Peyer's patch (tissue), 4 donors: ENCODE data around the gene ADAMTS16. TPM values are rescaled to one million over a fixed set of nuclear protein-coding genes. Genes with fewer than 3 reads are reported as not detected.

ENCODE experiments used
- DNase-seq, 3 donors: peaks; one replicate each; pipeline ENCODE4 v3.0.0-alpha.2; 2017 to 2019
- H3K27ac ChIP-seq, 4 donors: fragments of 200-600 bp; sonication (generic); one replicate each; pipeline ENCODE4 v1.5.1; 2016 to 2019
- H3K27me3 ChIP-seq, 2 donors: fragments of 200-600 bp; sonication (generic); one replicate each; pipeline ENCODE4 v1.5.1; 2019
- H3K36me3 ChIP-seq, 3 donors: fragments of 200-600 bp; sonication (generic); one replicate each; pipeline ENCODE4 v1.5.1; 2016 to 2019
- H3K4me1 ChIP-seq, 4 donors: fragments of 200-600 bp; sonication (generic); one replicate each; pipeline ENCODE4 v1.5.1; 2016 to 2019
- H3K4me3 ChIP-seq, 4 donors: fragments of 200-600 bp; sonication (generic); 1 replicate in 3 of 4; 2 replicates in 1 of 4; pipeline ENCODE4 v1.5.1; 2016 to 2019; ENCODE audit warnings: mild to moderate bottlenecking in 1 of 4
- H3K9me3 ChIP-seq, 4 donors: fragments of 200-600 bp; sonication (generic); one replicate each; pipeline ENCODE4 v1.5.1; 2016 to 2019; ENCODE audit warnings: mild to moderate bottlenecking in 1 of 4
- CTCF ChIP-seq, 6 experiments: fragments of 450-650 bp in 4 of 6; fragments of 200-600 bp in 2 of 6; sonication (generic) in 1 of 6; IDR thresholded peaks; one replicate each; pipeline ENCODE4 v1.5.1; 2017 to 2019; ENCODE audit warnings: antibody characterized with exemption in 6 of 6, mild to moderate bottlenecking in 3 of 6, moderate library complexity in 1 of 6
- POLR2A ChIP-seq, 2 donors: fragments of 450-650 bp; IDR thresholded peaks; one replicate each; pipeline ENCODE4 v1.5.1; 2017; ENCODE audit warnings: antibody characterized with exemption in 2 of 2, mild to moderate bottlenecking in 2 of 2, moderate library complexity in 2 of 2
- total RNA-seq, 4 donors: library from RNA; depleted of rRNA; stranded (reverse); fragments of >200 nt; gene quantifications; one replicate each; pipeline ENCODE4 v1.1.0, GENCODE V29; 2016

ADAMTS16 gene
- total RNA-seq, 4 donors from 2014 or later = 1.7 TPM; not detected in 3

- TF ChIP-seq CTCF (IDR thresholded peaks at IDR 0.05) (no peak), POLR2A (IDR thresholded peaks at IDR 0.05) (no peak)
- H3K9me3 ChIP-seq = peaks cover 0 to 4% (median 0%) of the 10 kb centered on the region in 4 donors
- H3K36me3 ChIP-seq = no peaks in the 10 kb centered on the region
- no peak overlapping the region for H3K27ac ChIP-seq
- H3K4me1 ChIP-seq = no peaks in the 10 kb centered on the region
- no peak for DNase-seq
- H3K4me3 ChIP-seq = no peak overlapping the region
- H3K27me3 ChIP-seq = no peaks in the 10 kb centered on the region
Measured at GRCh38 chr5:5302201-5302600, 162.1 kb downstream of the ADAMTS16 start.

- TF ChIP-seq POLR2A (IDR thresholded peaks at IDR 0.05) (no peak), CTCF (IDR thresholded peaks at IDR 0.05) (no peak)
- Histone ChIP-seq H3K9me3 (peaks cover 0 to 4% (median 0%) of the 10 kb centered on the region in 4 donors), H3K27me3 (no peaks in the 10 kb centered on the region), H3K36me3 (no peaks in the 10 kb centered on the region), H3K27ac (no peak overlapping the region), H3K4me3 (no peak overlapping the region), H3K4me1 (no peaks in the 10 kb centered on the region)
- DNase-seq = no peak
Measured at GRCh38 chr5:5303242-5303641, 163.1 kb downstream of the ADAMTS16 start.

GRCh38 chr5:5304361-5305020, 164.4 kb downstream of the ADAMTS16 start:
- no peak overlapping the region for H3K27ac ChIP-seq
- no peak for TF ChIP-seq POLR2A (IDR thresholded peaks at IDR 0.05)
- no peak for TF ChIP-seq CTCF (IDR thresholded peaks at IDR 0.05)
- H3K9me3 ChIP-seq = peaks cover 0 to 4% (median 0%) of the 10 kb centered on the region in 4 donors
- no peak overlapping the region for H3K4me3 ChIP-seq
- no peaks in the 10 kb centered on the region for H3K4me1 ChIP-seq
- no peaks in the 10 kb centered on the region for H3K36me3 ChIP-seq
- DNase-seq = no peak
- no peaks in the 10 kb centered on the region for H3K27me3 ChIP-seq

- DNase-seq = no peak
- Histone ChIP-seq H3K27ac (no peak overlapping the region), H3K36me3 (no peaks in the 10 kb centered on the region), H3K9me3 (peaks cover 0 to 1% (median 0%) of the 10 kb centered on the region in 4 donors), H3K4me3 (no peak overlapping the region), H3K4me1 (no peaks in the 10 kb centered on the region), H3K27me3 (no peaks in the 10 kb centered on the region)
- TF ChIP-seq POLR2A (IDR thresholded peaks at IDR 0.05) = no peak
- TF ChIP-seq CTCF (IDR thresholded peaks at IDR 0.05) = no peak
Measured at GRCh38 chr5:5306696-5307095, 166.6 kb downstream of the ADAMTS16 start.

- H3K9me3 ChIP-seq = no peaks in the 10 kb centered on the region
- TF ChIP-seq CTCF (IDR thresholded peaks at IDR 0.05) = no peak
- TF ChIP-seq POLR2A (IDR thresholded peaks at IDR 0.05) = no peak
- DNase-seq = no peak
- H3K27me3 ChIP-seq = no peaks in the 10 kb centered on the region
- no peaks in the 10 kb centered on the region for H3K36me3 ChIP-seq
- no peaks in the 10 kb centered on the region for H3K4me1 ChIP-seq
- no peak overlapping the region for H3K4me3 ChIP-seq
- no peak overlapping the region for H3K27ac ChIP-seq
Measured at GRCh38 chr5:5308319-5308718, 168.2 kb downstream of the ADAMTS16 start.
